AG04450 (cell line): ENCODE measurements around the gene UBE2E2. TPM values are rescaled to one million over a fixed set of nuclear protein-coding genes. Genes with fewer than 3 reads are reported as not detected.

Experiments used
- CTCF ChIA-PET: fragments of 300-600, 350-600 bp; formaldehyde crosslinking; extraction: SDS; loops from one replicate; lab custom pipeline; 2022; ENCODE audit warnings: antibody characterized with exemption, inconsistent platforms; lab: Charles Lee
- POLR2A ChIA-PET: fragments of 350-600 bp; formaldehyde crosslinking; extraction: SDS; loops from one replicate; lab custom pipeline; 2021; ENCODE audit warnings: antibody characterized with exemption, inconsistent platforms; lab: Yijun Ruan, JAX
- DNase-seq: peaks from one replicate; pipeline ENCODE4 v3.0.0-alpha.2; 2011; ENCODE audit warnings: low read depth, low spot score
- H3K27ac ChIP-seq: one replicate; pipeline ENCODE4 v1.5.1; 2012; ENCODE audit warnings: low read depth, low read length, control low read depth
- H3K27me3 ChIP-seq: one replicate; pipeline ENCODE4 v1.6.0; 2012; ENCODE audit warnings: low read length; ENCODE audit not compliant: control insufficient read depth, insufficient read depth
- H3K4me3 ChIP-seq: 2 replicates; pipeline ENCODE4 v1.5.1; 2011; ENCODE audit warnings: mild to moderate bottlenecking, low read depth, low read length, control low read depth
- H3K9me3 ChIP-seq: 2 replicates; pipeline ENCODE4 v1.5.1; 2012; ENCODE audit warnings: low read length; ENCODE audit not compliant: control insufficient read depth, insufficient read depth
- CTCF ChIP-seq: IDR thresholded peaks from 2 replicates; pipeline ENCODE4 v1.5.1; 2011; ENCODE audit warnings: low read depth, low read length, control low read depth, inconsistent platforms
- polyA plus RNA-seq: library from polyadenylated mRNA; depleted of rRNA; stranded (reverse); fragments of >200 nt; gene quantifications from 2 replicates; pipeline ENCODE4 v1.2.3, GENCODE V29; 2011

The UBE2E2 gene
- polyA plus RNA-seq, 1 experiment, result 43.2 TPM

GRCh38 chr3:23263796-23264195 lies 60.7 kb downstream of the UBE2E2 start:
- Histone ChIP-seq H3K9me3 (no peaks in the 10 kb centered on the region), H3K4me3 (no peak overlapping the region), H3K27ac (no peak overlapping the region), H3K27me3 (no peaks in the 10 kb centered on the region)
- POLR2A ChIA-PET, result no interaction called here
- TF ChIP-seq CTCF, result no peak
- no peak for DNase-seq
- CTCF ChIA-PET, result no interaction called here

- H3K4me3 ChIP-seq, result no peak overlapping the region
- CTCF ChIA-PET, result no interaction called here
- TF ChIP-seq CTCF, result no peak
- POLR2A ChIA-PET, result no interaction called here
- no peak overlapping the region for H3K27ac ChIP-seq
- no peaks in the 10 kb centered on the region for H3K9me3 ChIP-seq
- peak; percentile 24 for DNase-seq
- H3K27me3 ChIP-seq, result no peaks in the 10 kb centered on the region
Measured at GRCh38 chr3:23264413-23264812, 61.3 kb downstream of the UBE2E2 start.

GRCh38 chr3:23270423-23270822 lies 67.3 kb downstream of the UBE2E2 start:
- POLR2A ChIA-PET, result no interaction called here

GRCh38 chr3:23271876-23272741 lies 69.0 kb downstream of the UBE2E2 start:
- ChIA-PET CTCF (interaction anchor here (0.6 kb wide), 1 partner anchor 16 kb away, joined by 7 read pairs; no protein-coding TSS in a partner anchor), POLR2A (no interaction called here)
- no peaks in the 10 kb centered on the region for H3K27me3 ChIP-seq
- H3K27ac ChIP-seq, result no peak overlapping the region
- DNase-seq, result no peak
- TF ChIP-seq CTCF, result no peak
- H3K9me3 ChIP-seq, result peaks cover 10% of the 10 kb centered on the region
- H3K4me3 ChIP-seq, result no peak overlapping the region

More at GRCh38 chr3:23270423-23270822, 67.3 kb downstream of the UBE2E2 start:
- Histone ChIP-seq H3K9me3 (peaks cover 10% of the 10 kb centered on the region), H3K27me3 (no peaks in the 10 kb centered on the region), H3K27ac (no peak overlapping the region), H3K4me3 (no peak overlapping the region)
- no peak for DNase-seq
- TF ChIP-seq CTCF, result no peak
- CTCF ChIA-PET, result interaction anchor here (0.6 kb wide), 1 partner anchor 524 kb away, joined by 4 read pairs; no protein-coding TSS in a partner anchor

- TF ChIP-seq CTCF, result no peak
- POLR2A ChIA-PET, result no interaction called here
- no peak overlapping the region for H3K4me3 ChIP-seq
- H3K27ac ChIP-seq, result no peak overlapping the region
- DNase-seq, result no peak
- CTCF ChIA-PET, result no interaction called here
- H3K27me3 ChIP-seq, result no peaks in the 10 kb centered on the region
- peaks cover 10% of the 10 kb centered on the region for H3K9me3 ChIP-seq
Measured at GRCh38 chr3:23272820-23273219, 69.7 kb downstream of the UBE2E2 start.
